ENCODE measurements around the gene OR52W1. TPM values are rescaled to one million over a fixed set of nuclear protein-coding genes. Genes with fewer than 3 reads are reported as not detected.

The OR52W1 gene
- total RNA-seq, 1 donor from 2014 or later = not detected

- DNase-seq (ENCODE audit: low read depth, low spot score) = no peak
- H3K9me3 Mint-ChIP-seq = no peaks in the 10 kb centered on the region
- no peak overlapping the region for H3K27ac Mint-ChIP-seq (ENCODE audit: unreplicated experiment)
- peaks cover 8% of the 10 kb centered on the region for H3K36me3 Mint-ChIP-seq (ENCODE audit: low read depth)
- no peak for TF ChIP-seq CTCF (conservative IDR thresholded peaks at IDR 0.05)
- no peaks in the 10 kb centered on the region for H3K4me1 Mint-ChIP-seq
- H3K27me3 Mint-ChIP-seq (ENCODE audit: low read depth) = no peaks in the 10 kb centered on the region
- no peak overlapping the region for H3K4me3 Mint-ChIP-seq
Observed at GRCh38 chr11:6206456-6207180, 7.6 kb downstream of the OR52W1 start.

- no peaks in the 10 kb centered on the region for H3K4me1 Mint-ChIP-seq
- DNase-seq (ENCODE audit: low read depth, low spot score) = no peak
- no peaks in the 10 kb centered on the region for H3K27me3 Mint-ChIP-seq (ENCODE audit: low read depth)
- no peak overlapping the region for H3K4me3 Mint-ChIP-seq
- TF ChIP-seq CTCF (conservative IDR thresholded peaks at IDR 0.05) = no peak
- H3K27ac Mint-ChIP-seq (ENCODE audit: unreplicated experiment) = no peak overlapping the region
- H3K9me3 Mint-ChIP-seq = no peaks in the 10 kb centered on the region
- H3K36me3 Mint-ChIP-seq (ENCODE audit: low read depth) = peaks cover 5% of the 10 kb centered on the region
Observed at GRCh38 chr11:6209801-6210200, 10.8 kb downstream of the OR52W1 start.

- Mint-ChIP-seq H3K4me3 (no peak overlapping the region), H3K4me1 (no peaks in the 10 kb centered on the region), H3K36me3 (ENCODE audit: low read depth) (peaks cover 5% of the 10 kb centered on the region), H3K9me3 (no peaks in the 10 kb centered on the region), H3K27ac (ENCODE audit: unreplicated experiment) (no peak overlapping the region), H3K27me3 (ENCODE audit: low read depth) (no peaks in the 10 kb centered on the region)
- no peak for DNase-seq (ENCODE audit: low read depth, low spot score)
- no peak for TF ChIP-seq CTCF (conservative IDR thresholded peaks at IDR 0.05)
Observed at GRCh38 chr11:6210274-6210955, 11.4 kb downstream of the OR52W1 start.

- Mint-ChIP-seq H3K9me3 (no peaks in the 10 kb centered on the region), H3K4me3 (no peak overlapping the region), H3K27me3 (ENCODE audit: low read depth) (no peaks in the 10 kb centered on the region), H3K36me3 (ENCODE audit: low read depth) (peaks cover 3% of the 10 kb centered on the region), H3K4me1 (no peaks in the 10 kb centered on the region), H3K27ac (ENCODE audit: unreplicated experiment) (no peak overlapping the region)
- TF ChIP-seq CTCF (conservative IDR thresholded peaks at IDR 0.05) = no peak
- no peak for DNase-seq (ENCODE audit: low read depth, low spot score)
Observed at GRCh38 chr11:6214530-6214929, 15.5 kb downstream of the OR52W1 start.

- TF ChIP-seq CTCF (conservative IDR thresholded peaks at IDR 0.05) = no peak
- Mint-ChIP-seq H3K27ac (ENCODE audit: unreplicated experiment) (no peak overlapping the region), H3K9me3 (no peaks in the 10 kb centered on the region)
Observed at GRCh38 chr11:6216501-6216900, 17.5 kb downstream of the OR52W1 start.

More at GRCh38 chr11:6216501-6216900, 17.5 kb downstream of the OR52W1 start:
- DNase-seq (ENCODE audit: low read depth, low spot score) = no peak
- Mint-ChIP-seq H3K36me3 (ENCODE audit: low read depth) (peaks cover 3% of the 10 kb centered on the region), H3K4me3 (no peak overlapping the region), H3K4me1 (no peaks in the 10 kb centered on the region), H3K27me3 (ENCODE audit: low read depth) (no peaks in the 10 kb centered on the region)
